ENCODE results near the gene DTWD2.
A peak's percentile ranks its signal among the peaks of the same experiment; 100 is the strongest.
"Not testable (repeated sequence)": the region's sequence is repeated elsewhere in the genome, so short reads cannot be mapped to it uniquely, and the experiment has no call there.

Gene DTWD2

DNA sequence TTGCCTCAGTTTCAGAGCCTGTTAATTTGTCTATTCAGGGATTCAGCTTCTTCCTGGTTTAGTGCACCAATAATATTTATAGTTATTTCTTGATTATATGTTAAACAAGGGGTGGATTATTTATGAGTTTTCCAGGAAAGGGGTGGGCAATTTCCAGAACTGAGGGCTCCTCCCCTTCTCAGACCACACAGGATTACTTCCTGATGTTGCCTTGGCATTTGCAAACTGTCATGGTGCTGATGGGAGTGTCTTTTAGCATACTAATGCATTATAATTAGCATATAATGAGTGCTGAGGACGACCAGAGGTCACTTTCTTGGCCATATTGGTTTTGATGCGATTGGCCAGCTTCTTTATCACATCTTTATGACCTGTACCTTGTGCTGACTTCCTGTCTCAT lies 6.2 kb upstream of the DTWD2 start:
- no peak for DNase-seq

DNA sequence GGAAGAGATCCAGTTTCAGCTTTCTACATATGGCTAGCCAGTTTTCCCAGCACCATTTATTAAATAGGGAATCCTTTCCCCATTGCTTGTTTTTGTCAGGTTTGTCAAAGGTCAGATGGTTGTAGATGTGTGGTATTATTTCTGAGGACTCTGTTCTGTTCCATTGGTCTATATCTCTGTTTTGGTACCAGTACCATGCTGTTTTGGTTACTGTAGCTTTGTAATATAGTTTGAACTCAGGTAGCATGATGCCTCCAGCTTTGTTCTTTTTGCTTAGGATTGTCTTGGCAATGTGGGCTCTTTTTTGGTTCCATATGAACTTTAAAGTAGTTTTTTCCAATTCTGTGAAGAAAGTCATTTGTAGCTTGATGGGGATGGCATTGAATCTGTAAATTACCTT lies 4.8 kb upstream of the DTWD2 start:
- not testable (repeated sequence) for DNase-seq

DNA sequence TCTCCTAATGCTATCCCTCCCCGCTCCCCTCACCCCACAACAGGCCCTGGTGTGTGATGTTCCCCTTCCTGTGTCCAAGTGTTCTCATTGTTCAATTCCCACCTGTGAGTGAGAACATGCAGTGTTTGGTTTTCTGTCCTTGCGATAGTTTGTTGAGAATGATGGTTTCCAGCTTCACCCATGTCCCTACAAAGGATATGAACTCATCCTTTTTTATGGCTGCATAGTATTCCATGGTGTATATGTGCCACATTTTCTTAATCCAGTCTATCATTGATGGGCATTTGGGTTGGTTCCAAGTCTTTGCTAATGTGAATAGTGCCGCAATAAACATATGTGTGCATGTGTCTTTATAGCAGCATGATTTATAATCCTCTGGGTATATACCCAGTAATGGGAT lies 3.7 kb upstream of the DTWD2 start:
- DNase-seq, result not testable (repeated sequence)

DNA sequence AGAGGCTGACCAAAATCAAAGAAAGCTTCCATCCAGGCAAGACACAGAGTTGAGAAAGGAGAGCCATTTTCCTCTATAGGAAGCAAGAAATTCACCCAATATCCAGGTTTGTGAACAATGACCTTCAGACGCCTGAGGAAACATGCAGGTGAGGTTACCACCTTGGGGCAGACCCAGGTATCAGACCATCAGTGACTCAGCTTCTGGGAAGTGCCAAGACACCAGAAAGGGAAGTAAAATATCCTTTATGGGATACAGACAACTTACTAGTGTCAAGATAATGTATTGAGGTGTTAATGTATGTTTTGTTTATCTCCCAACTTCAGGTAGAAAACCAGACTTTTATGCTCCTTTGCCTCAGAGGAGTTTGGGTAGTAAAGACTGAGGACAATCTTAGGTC lies 2.2 kb upstream of the DTWD2 start:
- DNase-seq, result no peak

DNA sequence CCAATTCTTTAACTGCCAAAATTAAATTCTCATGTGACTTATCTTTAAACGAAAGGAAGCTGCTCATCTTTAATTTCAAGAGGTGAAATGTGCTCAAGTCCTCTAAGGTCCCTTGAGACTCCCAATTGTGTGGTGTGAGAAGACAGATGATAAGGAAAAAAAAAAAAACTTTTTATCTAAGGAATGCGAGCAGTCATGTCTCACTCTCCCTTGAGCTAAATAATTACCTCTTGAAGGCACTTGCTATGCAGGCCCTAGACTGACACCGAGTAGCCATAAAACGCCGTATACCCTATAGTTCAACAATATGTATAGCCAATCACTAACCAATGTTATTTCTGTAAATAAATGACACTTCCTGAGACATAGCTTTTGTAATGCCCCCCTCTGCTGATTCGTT lies 1.5 kb upstream of the DTWD2 start:
- no peak for DNase-seq

DNA sequence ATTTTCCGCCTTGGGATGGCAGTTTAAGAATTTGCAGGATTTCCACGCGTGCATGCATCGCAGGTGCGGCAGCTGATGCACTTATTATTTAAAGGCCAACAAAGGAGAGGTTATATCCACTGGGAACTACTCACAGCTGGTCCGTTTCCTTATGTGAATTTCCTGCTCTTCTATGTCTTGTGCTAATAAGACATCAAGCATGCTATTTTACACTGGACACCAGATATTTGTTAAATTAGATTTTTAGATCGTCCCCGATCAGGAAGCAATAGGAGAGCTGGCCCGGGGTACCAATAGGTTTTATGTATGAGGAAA lies 476 bp upstream of the DTWD2 start:
- DNase-seq, result no peak

DNA sequence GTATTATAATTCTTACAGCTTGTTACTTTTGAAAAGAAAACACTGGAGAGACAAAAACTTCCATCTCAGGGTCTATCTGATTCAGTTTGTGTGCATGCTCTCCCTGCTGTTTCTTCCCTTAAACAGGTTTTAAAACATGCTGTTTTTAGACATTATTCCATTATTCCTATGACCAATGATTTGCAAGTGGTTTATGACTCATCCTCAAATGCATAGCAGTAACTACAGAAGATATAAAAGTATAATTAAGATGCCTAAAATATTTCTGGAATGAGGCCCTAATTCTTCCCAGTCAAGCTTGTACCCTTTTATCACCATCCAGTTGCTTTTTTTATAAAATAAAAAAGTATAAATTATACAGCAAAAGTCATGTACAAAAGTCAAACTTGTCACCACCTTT lies 3.7 kb downstream of the DTWD2 start:
- DNase-seq, result no peak

GRCh38 chr5:118981783-118982182 lies 6.6 kb downstream of the DTWD2 start:
- no peak for DNase-seq

DNA sequence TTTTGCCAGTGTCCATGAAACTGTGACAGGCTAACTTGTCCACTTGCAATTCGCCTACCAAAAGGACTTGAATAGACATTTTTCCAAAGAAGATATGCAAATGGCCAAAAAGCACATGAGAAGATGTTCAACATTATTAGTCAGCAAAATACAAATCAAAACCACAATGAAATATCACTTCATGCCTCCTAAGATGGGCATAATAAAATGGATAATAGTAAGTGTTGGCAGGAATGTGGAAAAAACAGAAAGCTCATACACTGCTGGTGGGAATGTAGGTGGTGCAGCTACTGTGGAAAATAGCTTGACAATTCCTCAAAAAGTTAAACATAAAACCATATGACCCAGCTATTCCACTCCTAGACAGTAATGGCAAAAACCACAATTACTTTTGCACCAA lies 7.9 kb downstream of the DTWD2 start:
- DNase-seq, result no peak

- DNase-seq, result no peak
Measured at GRCh38 chr5:118980017-118980416, 8.3 kb downstream of the DTWD2 start.

- not testable (repeated sequence) for DNase-seq
Measured at GRCh38 chr5:118973779-118974445, 14.4 kb downstream of the DTWD2 start.

GRCh38 chr5:118968925-118969375 lies 19.4 kb downstream of the DTWD2 start:
- no peak for DNase-seq

GRCh38 chr5:118968406-118968911 lies 19.9 kb downstream of the DTWD2 start:
- DNase-seq, result no peak

DNA sequence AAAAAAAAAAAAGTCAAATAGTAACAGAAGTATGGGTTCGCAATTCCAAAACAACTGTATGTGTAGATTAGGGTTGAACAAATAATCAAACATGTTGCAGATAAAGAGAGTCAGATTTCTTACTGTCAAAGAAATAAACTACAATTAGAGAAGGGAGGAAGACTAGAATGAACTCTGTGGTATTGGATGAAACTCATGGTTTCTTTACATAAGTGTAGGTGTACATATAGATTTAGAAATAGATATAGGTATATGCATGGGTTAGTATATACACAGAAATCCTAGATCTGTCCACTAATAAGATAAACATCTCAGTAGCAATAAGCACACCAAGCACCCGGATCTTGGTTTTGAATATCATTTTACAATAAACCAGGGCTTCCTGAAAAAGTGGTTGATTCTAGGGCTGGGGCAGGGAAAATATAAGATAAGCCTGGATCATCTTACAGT lies 21.3 kb downstream of the DTWD2 start:
- DNase-seq, result no peak

DNA sequence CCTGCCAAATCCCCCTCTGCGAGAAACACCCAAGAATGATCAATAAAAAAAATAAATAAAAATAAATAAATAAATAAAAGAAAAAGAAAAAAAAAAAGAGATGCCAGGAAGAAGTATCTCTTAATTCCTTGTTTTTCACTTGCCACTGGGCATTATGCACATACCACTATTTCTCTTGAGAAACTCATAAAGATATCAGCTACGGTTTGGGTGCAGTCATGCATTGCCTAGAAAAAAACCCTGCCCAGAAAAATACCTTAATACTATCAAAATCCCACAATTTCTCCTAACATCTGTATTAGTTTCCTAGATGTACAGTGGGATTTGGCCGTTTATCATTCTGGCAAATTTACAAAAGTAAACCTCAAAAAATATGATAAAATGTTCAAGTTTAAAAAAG lies 22.5 kb downstream of the DTWD2 start:
- no peak for DNase-seq

GRCh38 chr5:118964970-118965369 lies 23.4 kb downstream of the DTWD2 start:
- not testable (repeated sequence) for DNase-seq

GRCh38 chr5:118964388-118964787 lies 24.0 kb downstream of the DTWD2 start:
- DNase-seq, result not testable (repeated sequence)

DNA sequence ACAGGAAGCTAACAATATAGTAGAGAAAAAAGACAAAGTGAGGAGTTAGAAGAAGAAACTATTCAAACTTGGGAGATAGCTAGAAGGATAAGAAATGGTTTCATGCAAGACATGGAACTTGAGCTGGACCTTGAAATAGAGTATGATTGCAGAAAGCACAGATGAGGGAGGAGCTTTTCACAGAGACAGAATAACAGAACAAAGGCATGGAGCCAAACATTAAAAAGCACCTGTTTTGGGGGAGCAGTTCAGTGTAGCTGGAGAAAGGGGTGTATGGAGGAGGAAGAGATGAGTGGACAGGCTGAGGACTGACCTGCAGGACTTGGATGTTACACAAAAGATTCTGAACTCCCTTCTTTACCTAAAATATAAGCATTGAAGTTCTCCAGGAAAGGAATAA lies 25.2 kb downstream of the DTWD2 start:
- no peak for DNase-seq

- no peak for DNase-seq
Measured at GRCh38 chr5:118960557-118960956, 27.8 kb downstream of the DTWD2 start.

DNA sequence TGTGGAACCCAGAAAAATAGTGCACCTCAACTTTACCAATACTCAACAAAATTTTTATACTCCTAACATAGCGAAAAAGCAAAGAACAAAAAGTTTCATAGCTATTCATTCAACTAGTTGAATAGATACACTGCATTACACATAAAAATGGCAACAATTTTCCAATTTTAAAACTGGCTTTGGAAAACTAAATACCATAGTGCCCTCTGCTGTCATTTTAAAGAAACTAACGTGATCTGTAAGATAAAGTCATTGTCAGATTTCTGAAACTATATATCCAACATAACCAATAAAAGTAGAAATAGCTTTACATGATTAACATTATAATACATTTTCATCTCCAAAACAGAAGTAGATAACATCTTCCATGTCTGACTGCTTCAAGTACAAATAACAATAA lies 31.6 kb downstream of the DTWD2 start:
- DNase-seq, result peak; percentile 3 to 9

GRCh38 chr5:118953652-118954005 lies 34.7 kb downstream of the DTWD2 start:
- no peak for DNase-seq

GRCh38 chr5:118952992-118953651 lies 35.2 kb downstream of the DTWD2 start:
- DNase-seq, result no peak

- not testable (repeated sequence) for DNase-seq
Measured at GRCh38 chr5:118952306-118952705, 36.0 kb downstream of the DTWD2 start.

DNA sequence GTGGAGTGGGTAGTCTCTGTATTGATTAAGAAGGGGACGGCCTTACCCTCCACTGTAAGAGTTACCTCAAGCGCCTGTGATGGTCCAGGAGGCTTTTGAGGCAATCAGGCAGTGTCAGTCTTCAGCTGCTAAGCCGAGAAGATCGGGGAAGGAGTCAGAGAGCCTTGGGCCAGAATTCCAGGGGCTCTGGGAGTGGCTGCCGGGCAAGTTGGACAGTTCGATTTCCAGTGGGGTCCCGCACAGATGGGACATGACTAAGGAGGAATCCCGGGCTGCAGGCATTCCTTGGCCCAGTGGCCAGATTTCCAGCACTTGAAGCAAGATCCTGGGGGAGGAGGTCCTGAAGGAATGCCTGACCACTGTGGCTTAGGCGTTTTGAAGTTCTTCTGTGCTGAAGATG lies 38.0 kb downstream of the DTWD2 start:
- not testable (repeated sequence) for DNase-seq

Data from NCI-H2081 (cell line).